NOMO-1 (cell line): ENCODE data around the gene LDHAL6B.

Experiments used
- DNase-seq, 2 experiments: peaks; one replicate each; lab custom pipeline; 2025; ENCODE audit not compliant: unreplicated experiment in 2 of 2; lab: John Stamatoyannopoulos, UW

The LDHAL6B gene

GRCh38 chr15:59216911-59217310 is 10.3 kb downstream of the LDHAL6B start:
- DNase-seq = no peak

- no peak for DNase-seq
Observed at GRCh38 chr15:59217876-59218498, 11.3 kb downstream of the LDHAL6B start.

- DNase-seq = no peak
Observed at GRCh38 chr15:59218710-59219109, 12.1 kb downstream of the LDHAL6B start.

GRCh38 chr15:59221511-59222505 is 15.2 kb downstream of the LDHAL6B start:
- no peak for DNase-seq

- no peak for DNase-seq
Observed at GRCh38 chr15:59222906-59223550, 16.4 kb downstream of the LDHAL6B start.

GRCh38 chr15:59223736-59224135 is 17.1 kb downstream of the LDHAL6B start:
- no peak for DNase-seq

- DNase-seq = no peak
Observed at GRCh38 chr15:59224474-59224873, 17.8 kb downstream of the LDHAL6B start.

GRCh38 chr15:59227021-59227420 is 20.4 kb downstream of the LDHAL6B start:
- DNase-seq = no peak

GRCh38 chr15:59229015-59229414 is 22.4 kb downstream of the LDHAL6B start:
- DNase-seq = no peak

- no peak for DNase-seq
Observed at GRCh38 chr15:59229453-59229852, 22.8 kb downstream of the LDHAL6B start.

GRCh38 chr15:59230531-59231055 is 23.9 kb downstream of the LDHAL6B start:
- no peak for DNase-seq

GRCh38 chr15:59232476-59232875 is 25.8 kb downstream of the LDHAL6B start:
- DNase-seq = no peak

GRCh38 chr15:59236394-59236793 is 29.8 kb downstream of the LDHAL6B start:
- DNase-seq = no peak

- peak; percentile 55 to 83 for DNase-seq
Observed at GRCh38 chr15:59237119-59237855, 30.6 kb downstream of the LDHAL6B start.

- peak; percentile 4 to 36 for DNase-seq
Observed at GRCh38 chr15:59237924-59238331, 31.3 kb downstream of the LDHAL6B start.

- DNase-seq = no peak
Observed at GRCh38 chr15:59240036-59240435, 33.4 kb downstream of the LDHAL6B start.

- DNase-seq = no peak
Observed at GRCh38 chr15:59242649-59243048, 36.0 kb downstream of the LDHAL6B start.

- no peak for DNase-seq
Observed at GRCh38 chr15:59243622-59244021, 37.0 kb downstream of the LDHAL6B start.

- DNase-seq = no peak
Observed at GRCh38 chr15:59244337-59244736, 37.7 kb downstream of the LDHAL6B start.

GRCh38 chr15:59245559-59245958 is 38.9 kb downstream of the LDHAL6B start:
- DNase-seq = no peak
